ENCODE measurements around the gene PARD3B.
A peak's percentile ranks its signal among the peaks of the same experiment; 100 is the strongest.

Gene PARD3B

GRCh38 chr2:205321231-205321630 lies 776.0 kb downstream of the PARD3B start:
- Histone ChIP-seq H3K9me3 (ENCODE audit: insufficient read depth, low read length) (no peaks in the 10 kb centered on the region), H3K27ac (ENCODE audit: low read depth, low read length) (no peak overlapping the region), H4K20me1 (ENCODE audit: low read depth, low read length) (no peaks in the 10 kb centered on the region), H3K4me3 (ENCODE audit: insufficient read depth, low read length, poor library complexity, severe bottlenecking) (no peak overlapping the region), H3K4me2 (ENCODE audit: low read depth, low read length, poor library complexity, severe bottlenecking) (no peak overlapping the region), H3K9ac (ENCODE audit: low read length) (no peak overlapping the region), H3F3A (ENCODE audit: insufficient read depth) (no peaks in the 10 kb centered on the region), H2AFZ (ENCODE audit: low read depth, low read length, severe bottlenecking) (no peak overlapping the region), H3K27me3 (ENCODE audit: low read length) (no peaks in the 10 kb centered on the region; the same call in 1 of the 2 replicates), H3K9me2 (replicated peaks; ENCODE audit: insufficient read depth, low read length) (no peaks in the 10 kb centered on the region), H3K79me2 (ENCODE audit: insufficient read depth, low read length) (no peaks in the 10 kb centered on the region), H3K36me3 (ENCODE audit: low read length) (no peaks in the 10 kb centered on the region)
- TF ChIP-seq EZH2phosphoT487 (conservative IDR thresholded peaks at IDR 0.05; ENCODE audit: low read length) (no peak), CTCF (IDR thresholded peaks at IDR 0.05; ENCODE audit: insufficient read depth, low read length, poor library complexity, severe bottlenecking) (no peak)

- H4K20me1 ChIP-seq (ENCODE audit: low read depth, low read length) = no peaks in the 10 kb centered on the region
- H3K79me2 ChIP-seq (ENCODE audit: insufficient read depth, low read length) = no peaks in the 10 kb centered on the region
- H3K4me2 ChIP-seq (ENCODE audit: low read depth, low read length, poor library complexity, severe bottlenecking) = no peak overlapping the region
- H3K4me3 ChIP-seq (ENCODE audit: insufficient read depth, low read length, poor library complexity, severe bottlenecking) = no peak overlapping the region
- TF ChIP-seq CTCF (IDR thresholded peaks at IDR 0.05; ENCODE audit: insufficient read depth, low read length, poor library complexity, severe bottlenecking) = peak; percentile 43
- TF ChIP-seq EZH2phosphoT487 (conservative IDR thresholded peaks at IDR 0.05; ENCODE audit: low read length) = no peak
- H3K27ac ChIP-seq (ENCODE audit: low read depth, low read length) = no peak overlapping the region
- H3K9me2 ChIP-seq (replicated peaks; ENCODE audit: insufficient read depth, low read length) = no peaks in the 10 kb centered on the region
- H2AFZ ChIP-seq (ENCODE audit: low read depth, low read length, severe bottlenecking) = no peak overlapping the region
- no peaks in the 10 kb centered on the region for H3K9me3 ChIP-seq (ENCODE audit: insufficient read depth, low read length)
- H3K36me3 ChIP-seq (ENCODE audit: low read length) = no peaks in the 10 kb centered on the region
- no peaks in the 10 kb centered on the region for H3K27me3 ChIP-seq (ENCODE audit: low read length)
- H3F3A ChIP-seq (ENCODE audit: insufficient read depth) = no peaks in the 10 kb centered on the region
- no peak overlapping the region for H3K9ac ChIP-seq (ENCODE audit: low read length)
Observed at GRCh38 chr2:205323929-205324328, 778.7 kb downstream of the PARD3B start.

GRCh38 chr2:205324355-205324754 lies 779.1 kb downstream of the PARD3B start:
- Histone ChIP-seq H4K20me1 (ENCODE audit: low read depth, low read length) (no peaks in the 10 kb centered on the region), H3K9me2 (replicated peaks; ENCODE audit: insufficient read depth, low read length) (no peaks in the 10 kb centered on the region), H3F3A (ENCODE audit: insufficient read depth) (no peaks in the 10 kb centered on the region), H3K36me3 (ENCODE audit: low read length) (no peaks in the 10 kb centered on the region), H3K9me3 (ENCODE audit: insufficient read depth, low read length) (no peaks in the 10 kb centered on the region), H3K27ac (ENCODE audit: low read depth, low read length) (no peak overlapping the region), H3K4me3 (ENCODE audit: insufficient read depth, low read length, poor library complexity, severe bottlenecking) (no peak overlapping the region), H3K4me2 (ENCODE audit: low read depth, low read length, poor library complexity, severe bottlenecking) (no peak overlapping the region), H2AFZ (ENCODE audit: low read depth, low read length, severe bottlenecking) (no peak overlapping the region), H3K9ac (ENCODE audit: low read length) (no peak overlapping the region), H3K79me2 (ENCODE audit: insufficient read depth, low read length) (no peaks in the 10 kb centered on the region), H3K27me3 (ENCODE audit: low read length) (no peaks in the 10 kb centered on the region)
- TF ChIP-seq EZH2phosphoT487 (conservative IDR thresholded peaks at IDR 0.05; ENCODE audit: low read length) (no peak), CTCF (IDR thresholded peaks at IDR 0.05; ENCODE audit: insufficient read depth, low read length, poor library complexity, severe bottlenecking) (no peak)

Measured in SU-DHL-6 (cell line).